B cell (primary cell): Measurements from ENCODE around the gene RASGEF1C. TPM values are rescaled to one million over a fixed set of nuclear protein-coding genes. Genes with fewer than 3 reads are reported as not detected.

Experiments
- ATAC-seq: fragments of 200-7000 bp; cut with Tn5 transposase; one replicate; pipeline ENCODE4 v1.10.0; 2021; ENCODE audit warnings: low read depth, mild to moderate bottlenecking, moderate number of reproducible peaks, moderate library complexity
- CTCF ChIA-PET: fragments of 350-600 bp; sonication (Branson Sonifier 250); formaldehyde crosslinking; loops from one replicate; lab custom pipeline; 2021; ENCODE audit warnings: antibody characterized with exemption, inconsistent platforms; lab: Charles Lee
- POLR2A ChIA-PET: fragments of 350-600 bp; sonication (Branson Sonifier 250); formaldehyde crosslinking; loops from one replicate; lab custom pipeline; 2021; ENCODE audit warnings: antibody characterized with exemption; lab: Charles Lee
- DNase-seq: peaks from one replicate; pipeline ENCODE4 v3.0.0; 2013
- H2AFZ ChIP-seq: 2 replicates; pipeline ENCODE4 v1.6.1; 2012; ENCODE audit warnings: mild to moderate bottlenecking, low read depth, low read length; ENCODE audit not compliant: insufficient read depth, poor library complexity, severe bottlenecking
- H3K27ac ChIP-seq, 2 donors: 1 replicate in 1 of 2; 2 replicates in 1 of 2; pipeline ENCODE4 v1.5.1; 2012 to 2013; ENCODE audit warnings: low read length in 2 of 2, mild to moderate bottlenecking in 2 of 2, moderate library complexity in 1 of 2
- H3K27me3 ChIP-seq, 4 experiments: fragments of 200-600 bp in 1 of 4; sonication (generic) in 1 of 4; replicated peaks in 1 of 4; 1 replicate in 2 of 4; 2 replicates in 2 of 4; pipeline versions ENCODE4 v1.6.1 to v1.7.0; 2013 to 2016; ENCODE audit warnings: low read length in 3 of 4, mild to moderate bottlenecking in 2 of 4, mixed read lengths in 1 of 4, moderate library complexity in 1 of 4; ENCODE audit not compliant: insufficient read depth in 4 of 4, control insufficient read depth in 3 of 4; ENCODE audit errors: control extremely low read depth in 1 of 4
- H3K36me3 ChIP-seq, 2 experiments: replicated peaks in 1 of 2; 1 replicate in 1 of 2; 2 replicates in 1 of 2; pipeline versions ENCODE4 v1.6.1 to v1.7.1; 2013; ENCODE audit warnings: low read length in 1 of 2; ENCODE audit not compliant: insufficient read depth in 2 of 2, control insufficient read depth in 1 of 2; ENCODE audit errors: control extremely low read depth in 1 of 2, extremely low read depth in 1 of 2
- H3K4me1 ChIP-seq, 2 donors: fragments of 200-600 bp in 1 of 2; sonication (generic) in 1 of 2; 1 replicate in 1 of 2; 2 replicates in 1 of 2; pipeline versions ENCODE4 v1.5.1 to v1.6.1; 2013 to 2017; ENCODE audit warnings: low read length in 2 of 2; ENCODE audit not compliant: control insufficient read depth in 2 of 2, insufficient read depth in 2 of 2
- H3K4me2 ChIP-seq: replicated peaks from 2 replicates; pipeline ENCODE3; 2012; ENCODE audit warnings: mild to moderate bottlenecking, low read depth, low read length; ENCODE audit not compliant: poor library complexity, severe bottlenecking
- H3K4me3 ChIP-seq, 5 experiments: fragments of 200-600 bp in 1 of 5; sonication (generic) in 1 of 5; 1 replicate in 3 of 5; 2 replicates in 2 of 5; pipeline versions ENCODE4 v1.5.1 to v1.7.0; 2011 to 2016; ENCODE audit warnings: low read length in 4 of 5, mild to moderate bottlenecking in 4 of 5, low read depth in 2 of 5, control low read depth in 1 of 5, moderate library complexity in 1 of 5; ENCODE audit not compliant: insufficient read depth in 1 of 5; ENCODE audit errors: control extremely low read depth in 1 of 5, extremely low read depth in 1 of 5
- H3K79me2 ChIP-seq: fragments of 200-600 bp; sonication (generic); one replicate; pipeline ENCODE4 v1.6.0; 2016; ENCODE audit warnings: low read length; ENCODE audit not compliant: control insufficient read depth, insufficient read depth
- H3K9ac ChIP-seq: fragments of 200-600 bp; sonication (generic); 2 replicates; pipeline ENCODE4 v1.6.1; 2017; ENCODE audit warnings: mild to moderate bottlenecking, low read length, moderate library complexity
- H3K9me3 ChIP-seq, 3 donors: one replicate each; pipeline versions ENCODE4 v1.6.1 to v1.7.1; 2013; ENCODE audit warnings: low read length in 2 of 3; ENCODE audit not compliant: control insufficient read depth in 2 of 3, insufficient read depth in 1 of 3; ENCODE audit errors: control extremely low read depth in 1 of 3
- H4K20me1 ChIP-seq: 2 replicates; pipeline ENCODE4 v1.6.0; 2012; ENCODE audit warnings: mild to moderate bottlenecking, low read length; ENCODE audit not compliant: insufficient read depth, control insufficient read depth, poor library complexity, severe bottlenecking
- H3K27ac Mint-ChIP-seq: one replicate; pipeline ENCODE4 v1.8.0; 2021; ENCODE audit warnings: mixed read lengths
- H3K27me3 Mint-ChIP-seq: one replicate; pipeline ENCODE4 v1.8.0; 2021; ENCODE audit warnings: mixed read lengths
- H3K4me1 Mint-ChIP-seq: one replicate; pipeline ENCODE4 v1.8.0; 2021; ENCODE audit warnings: mixed read lengths
- H3K4me3 Mint-ChIP-seq: one replicate; pipeline ENCODE4 v1.8.0; 2021; ENCODE audit warnings: mixed read lengths
- H3K9me3 Mint-ChIP-seq: one replicate; pipeline ENCODE4 v1.8.0; 2022; ENCODE audit warnings: mixed read lengths; ENCODE audit not compliant: insufficient read depth
- CTCF ChIP-seq: fragments of 200-600 bp; IDR thresholded peaks from one replicate; pipeline ENCODE4 v1.8.0; 2022; ENCODE audit warnings: antibody characterized with exemption, mild to moderate bottlenecking
- EZH2 ChIP-seq: IDR thresholded peaks from 2 replicates; pipeline ENCODE4 v1.6.1; 2012; ENCODE audit warnings: borderline replicate concordance, low read depth, mild to moderate bottlenecking, moderate library complexity, low read length; ENCODE audit not compliant: insufficient read depth, poor library complexity, severe bottlenecking
- WGBS: methylation state at CpG from one replicate; pipeline ENCODE4 v1.1.5; 2013; ENCODE audit warnings: missing lambda C conversion rate; ENCODE audit not compliant: insufficient coverage; 5-methylcytosine and 5-hydroxymethylcytosine counted together
- intact Hi-C: fragments of 100-400 bp; cut with micrococcal nuclease; formaldehyde crosslinking; loops from one replicate; pipeline ENCODE4 v1.10.0; 2022
- polyA plus RNA-seq: library from polyadenylated mRNA; depleted of rRNA; stranded (reverse); fragments of >200 nt; gene quantifications from 2 replicates; pipeline ENCODE4 v1.2.3, GENCODE V29; 2012
- total RNA-seq, 2 donors: library from RNA; stranded (reverse); fragments of 120-200 nt in 1 of 2; gene quantifications; 1 replicate in 1 of 2; 2 replicates in 1 of 2; pipeline versions ENCODE4 v1.2.3 to v1.2.4, GENCODE V29; 2013 to 2022

RASGEF1C gene
- total and polyA plus RNA-seq, 2 donors (not counting 1 experiment from before 2014, with no cell fraction given) = not detected

GRCh38 chr5:180202939-180203573 is 6.0 kb downstream of the RASGEF1C start:
- WGBS = 89% methylated on average over 8 of the region's 8 CpGs
- no peak for ATAC-seq
- intact Hi-C loops = loop anchor here (5.0 kb wide), 1 partner anchor 124 kb away; no protein-coding TSS in a partner anchor
- no peak overlapping the region for H3K4me3 ChIP-seq
- H3K27ac ChIP-seq = no peak overlapping the region
- H3K27me3 Mint-ChIP-seq = peaks cover 32% of the 10 kb centered on the region
- ChIA-PET CTCF (no interaction called here), POLR2A (no interaction called here)
- H3K4me1 ChIP-seq = peaks cover 0 to 4% of the 10 kb centered on the region in 2 donors
- H3K4me2 ChIP-seq = no peak overlapping the region
- H3K9ac ChIP-seq = no peak overlapping the region
- peaks cover 1% of the 10 kb centered on the region for H3K9me3 Mint-ChIP-seq
- no peaks in the 10 kb centered on the region for H4K20me1 ChIP-seq
- no peak overlapping the region for H3K4me3 Mint-ChIP-seq
- H3K27me3 ChIP-seq = peaks cover 0 to 15% (median 3%) of the 10 kb centered on the region in 4 experiments
- peaks cover 0 to 11% (median 0%) of the 10 kb centered on the region in 3 donors for H3K9me3 ChIP-seq
- no peak for DNase-seq
- no peaks in the 10 kb centered on the region for H3K36me3 ChIP-seq
- TF ChIP-seq CTCF (no peak), EZH2 (no peak)
- H3K27ac Mint-ChIP-seq = no peak overlapping the region
- no peak overlapping the region for H2AFZ ChIP-seq
- no peaks in the 10 kb centered on the region for H3K4me1 Mint-ChIP-seq
- no peaks in the 10 kb centered on the region for H3K79me2 ChIP-seq
